ENCODE results near the gene SLC16A13.
A peak's percentile ranks its signal among the peaks of the same experiment; 100 is the strongest.
"Not testable (repeated sequence)": the region's sequence is repeated elsewhere in the genome, so short reads cannot be mapped to it uniquely, and the experiment has no call there.

The SLC16A13 gene

DNA sequence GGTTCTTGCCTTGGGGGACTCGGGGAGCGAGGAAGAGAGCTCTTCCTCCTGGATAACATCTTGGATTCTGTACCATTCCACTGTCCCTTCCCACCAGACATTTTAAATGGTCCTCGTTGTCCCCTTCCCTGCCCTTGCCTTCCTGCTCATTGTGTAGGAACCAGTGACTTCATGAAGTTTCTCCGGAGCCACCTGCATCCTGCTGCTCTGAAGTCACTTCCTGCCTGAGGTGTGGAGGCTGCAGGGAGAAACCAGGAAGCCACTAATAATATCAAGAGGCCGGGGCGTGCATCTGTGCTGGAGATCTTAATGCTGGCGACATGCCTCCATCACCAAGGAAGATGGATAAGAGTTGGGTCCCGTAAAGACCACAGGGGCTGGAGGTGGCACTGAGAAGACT is 6.2 kb upstream of the SLC16A13 start:
- DNase-seq = peak in 1 of 3 experiments; percentile 0

GRCh38 chr17:7034955-7035590 is 742 bp upstream of the SLC16A13 start:
- peak in 1 of 3 experiments; percentile 11 for DNase-seq

- DNase-seq = no peak
Measured at GRCh38 chr17:7038025-7038862, 2.4 kb downstream of the SLC16A13 start.

- DNase-seq = no peak
Measured at GRCh38 chr17:7039832-7040231, 4.0 kb downstream of the SLC16A13 start.

- peak in 1 of 3 experiments; percentile 1 for DNase-seq
Measured at GRCh38 chr17:7041607-7042500, 6.0 kb downstream of the SLC16A13 start.

- DNase-seq = no peak
Measured at GRCh38 chr17:7042501-7043181, 6.8 kb downstream of the SLC16A13 start.

DNA sequence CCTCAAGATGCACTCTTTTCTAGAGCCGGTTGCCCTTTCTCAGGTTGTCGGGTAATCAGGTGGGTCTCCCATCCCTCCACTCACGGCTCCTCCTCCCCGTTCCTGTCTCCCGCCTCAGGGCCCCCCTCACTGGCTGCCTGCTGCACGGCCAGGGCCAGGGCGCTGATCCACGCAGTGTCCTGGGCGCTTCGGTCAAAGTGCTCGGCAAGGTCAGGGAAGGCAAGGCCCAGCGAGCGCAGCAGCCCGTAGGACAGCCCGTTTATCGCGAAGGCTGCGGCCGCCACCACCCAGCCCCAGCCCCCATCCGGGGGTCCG is 7.3 kb downstream of the SLC16A13 start:
- DNase-seq = peak in 1 of 3 experiments; percentile 51

DNA sequence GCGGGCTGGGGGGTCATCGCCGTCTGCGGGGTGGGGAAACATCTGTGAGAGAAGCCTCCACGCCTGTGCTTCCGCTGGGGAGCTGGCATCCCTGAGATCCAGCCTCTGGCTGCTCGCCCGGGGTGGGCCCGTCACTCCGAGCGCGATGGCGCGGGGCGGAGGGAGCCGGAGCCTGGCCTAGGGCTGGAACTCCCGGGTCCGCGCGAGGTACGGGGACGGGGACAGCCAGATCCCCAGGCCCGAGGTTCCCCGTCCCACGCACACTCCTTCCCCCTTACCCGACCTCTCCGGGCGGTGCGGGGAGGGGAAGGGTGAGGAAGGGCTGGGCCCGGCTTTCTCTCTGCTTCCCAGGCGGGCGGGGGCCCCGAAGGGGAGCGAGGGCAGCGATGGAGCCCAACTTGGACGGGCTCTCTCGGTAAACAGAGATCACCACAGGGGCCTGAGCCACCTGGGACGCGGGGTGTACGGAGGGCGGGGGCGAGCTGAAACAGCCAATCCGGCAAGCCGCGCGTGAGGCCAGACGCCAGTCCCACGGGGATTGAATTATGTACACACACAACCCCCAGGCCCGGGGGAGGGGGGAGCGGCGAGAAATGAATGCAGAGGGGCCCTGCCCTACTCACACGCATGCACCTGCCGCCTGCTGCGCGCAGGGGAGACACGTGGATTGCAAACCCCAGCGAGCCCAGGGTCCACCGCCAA is 7.8 kb downstream of the SLC16A13 start, which contains the start of gene SLC16A11:
Gene SLC16A11, minus strand, starts transcription at position 596 of the 702 bp plus-strand sequence. Its CDS starts 579 bp downstream, at position 17.
- DNase-seq = peak; percentile 69 to 92 (median 83)

GRCh38 chr17:7045492-7046126 is 9.8 kb downstream of the SLC16A13 start:
- peak; percentile 59 to 79 (median 62) for DNase-seq

DNA sequence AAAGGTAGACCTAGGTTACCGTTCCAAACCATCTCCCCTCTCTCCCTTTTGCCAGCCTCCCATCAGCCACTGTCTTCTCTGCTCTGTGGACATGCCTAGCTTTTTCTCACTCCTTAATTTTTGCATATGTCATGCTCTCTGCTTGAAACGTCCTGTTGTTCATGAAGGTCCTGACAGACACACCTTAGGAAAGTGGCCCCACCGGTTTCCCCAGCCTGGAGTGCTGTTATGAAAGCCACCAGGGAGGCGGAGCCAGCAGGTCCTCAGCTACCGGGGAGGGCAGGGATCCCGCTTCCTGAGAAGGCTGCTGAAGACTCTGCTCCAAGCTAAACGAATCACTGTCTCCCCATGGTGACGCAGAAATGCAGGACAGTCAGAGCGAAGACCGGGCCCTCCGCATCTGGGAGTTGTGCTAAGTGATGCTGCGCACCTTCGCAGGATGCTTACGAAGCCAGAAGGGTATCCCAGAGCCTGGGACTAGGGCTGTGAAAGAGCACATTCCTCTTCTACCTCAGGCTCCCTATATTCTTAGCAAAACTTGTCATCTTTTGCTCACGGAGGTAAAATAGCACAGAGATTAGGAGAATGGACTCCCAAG is 10.4 kb downstream of the SLC16A13 start:
- peak; percentile 36 to 81 (median 63) for DNase-seq

GRCh38 chr17:7046725-7047397 is 11.0 kb downstream of the SLC16A13 start:
- DNase-seq = peak in 1 of 3 experiments; percentile 40

- no peak for DNase-seq
Measured at GRCh38 chr17:7047566-7047965, 11.8 kb downstream of the SLC16A13 start.

GRCh38 chr17:7048968-7049367 is 13.2 kb downstream of the SLC16A13 start:
- DNase-seq = no peak

GRCh38 chr17:7050583-7050982 is 14.8 kb downstream of the SLC16A13 start:
- not testable (repeated sequence) for DNase-seq

GRCh38 chr17:7056386-7056785 is 20.6 kb downstream of the SLC16A13 start:
- no peak for DNase-seq

GRCh38 chr17:7058831-7059447 is 23.1 kb downstream of the SLC16A13 start:
- no peak for DNase-seq

- no peak for DNase-seq
Measured at GRCh38 chr17:7060165-7060891, 24.5 kb downstream of the SLC16A13 start.

GRCh38 chr17:7063518-7064094 is 27.8 kb downstream of the SLC16A13 start:
- no peak for DNase-seq

GRCh38 chr17:7064261-7064660 is 28.4 kb downstream of the SLC16A13 start:
- no peak for DNase-seq

Data from NCI-H1417 (cell line).